CD14-positive monocyte (primary cell): ENCODE results near the gene ABCC4. TPM values are rescaled to one million over a fixed set of nuclear protein-coding genes. Genes with fewer than 3 reads are reported as not detected.

ENCODE experiments used
- DNase-seq, 3 donors: peaks; one replicate each; pipeline ENCODE4 v3.0.0-alpha.2; 2011 to 2022
- H2AFZ ChIP-seq: 2 replicates; pipeline ENCODE4 v1.6.0; 2012; ENCODE audit warnings: mild to moderate bottlenecking, low read depth, low read length, inconsistent platforms; ENCODE audit not compliant: insufficient read depth, poor library complexity, severe bottlenecking
- H3K27ac ChIP-seq, 2 donors: 1 replicate in 1 of 2; 2 replicates in 1 of 2; pipeline ENCODE4 v1.5.1; 2012 to 2013; ENCODE audit warnings: low read length in 2 of 2, control low read depth in 1 of 2, inconsistent platforms in 1 of 2, low read depth in 1 of 2, mild to moderate bottlenecking in 1 of 2
- H3K27me3 ChIP-seq, 2 donors: one replicate each; pipeline versions ENCODE4 v1.6.0 to v1.6.1; 2011 to 2013; ENCODE audit warnings: low read length in 2 of 2; ENCODE audit not compliant: control insufficient read depth in 2 of 2, insufficient read depth in 2 of 2
- H3K36me3 ChIP-seq, 2 donors: replicated peaks in 1 of 2; 1 replicate in 1 of 2; 2 replicates in 1 of 2; pipeline versions ENCODE4 v1.5.1 to v1.6.1; 2012 to 2013; ENCODE audit warnings: low read length in 2 of 2, control low read depth in 1 of 2, inconsistent platforms in 1 of 2, mild to moderate bottlenecking in 1 of 2; ENCODE audit not compliant: insufficient read depth in 2 of 2, control insufficient read depth in 1 of 2
- H3K4me1 ChIP-seq, 2 donors: 1 replicate in 1 of 2; 2 replicates in 1 of 2; pipeline versions ENCODE4 v1.5.1 to v1.6.1; 2012 to 2013; ENCODE audit warnings: low read length in 2 of 2, control low read depth in 1 of 2, inconsistent platforms in 1 of 2, mild to moderate bottlenecking in 1 of 2, moderate library complexity in 1 of 2; ENCODE audit not compliant: insufficient read depth in 2 of 2, control insufficient read depth in 1 of 2
- H3K4me2 ChIP-seq: replicated peaks from 2 replicates; pipeline ENCODE3; 2012; ENCODE audit warnings: low read length, moderate library complexity, mild to moderate bottlenecking; ENCODE audit not compliant: poor library complexity, severe bottlenecking; ENCODE audit errors: extremely low read depth
- H3K4me3 ChIP-seq, 3 experiments: fragments of 200-600 bp in 1 of 3; sonication (generic) in 1 of 3; replicated peaks in 1 of 3; 1 replicate in 2 of 3; 2 replicates in 1 of 3; pipeline ENCODE4 v1.5.1; 2011 to 2013; ENCODE audit warnings: low read length in 3 of 3, mild to moderate bottlenecking in 3 of 3, control low read depth in 2 of 3, low read depth in 2 of 3, inconsistent platforms in 1 of 3, moderate library complexity in 1 of 3
- H3K79me2 ChIP-seq: 2 replicates; pipeline ENCODE4 v1.6.0; 2012; ENCODE audit warnings: mild to moderate bottlenecking, control low read depth, inconsistent platforms, low read length, moderate library complexity; ENCODE audit not compliant: insufficient read depth
- H3K9ac ChIP-seq: 2 replicates; pipeline ENCODE4 v1.6.0; 2017; ENCODE audit warnings: low read length, mild to moderate bottlenecking; ENCODE audit not compliant: insufficient read depth, poor library complexity, severe bottlenecking
- H3K9me3 ChIP-seq, 2 donors: replicated peaks in 1 of 2; 1 replicate in 1 of 2; 2 replicates in 1 of 2; pipeline versions ENCODE4 v1.5.1 to v1.6.1; 2012 to 2013; ENCODE audit warnings: low read length in 2 of 2, control low read depth in 1 of 2; ENCODE audit not compliant: control insufficient read depth in 1 of 2, insufficient read depth in 1 of 2
- H4K20me1 ChIP-seq: 2 replicates; pipeline ENCODE4 v1.6.0; 2012; ENCODE audit warnings: mild to moderate bottlenecking, low read length, control low read depth, moderate library complexity; ENCODE audit not compliant: insufficient read depth
- H3K27ac Mint-ChIP-seq, 7 donors: one replicate each; pipeline ENCODE4 v1.8.0; 2020; ENCODE audit warnings: mild to moderate bottlenecking in 7 of 7, mixed read lengths in 7 of 7, moderate library complexity in 6 of 7, inconsistent platforms in 2 of 7
- H3K27me3 Mint-ChIP-seq, 3 donors: one replicate each; pipeline ENCODE4 v1.8.0; 2021 to 2022; ENCODE audit warnings: low read depth in 3 of 3, mild to moderate bottlenecking in 3 of 3, mixed read lengths in 3 of 3, moderate library complexity in 3 of 3, inconsistent platforms in 1 of 3
- H3K36me3 Mint-ChIP-seq, 2 donors: one replicate each; pipeline ENCODE4 v1.8.0; 2020; ENCODE audit warnings: mixed read lengths in 2 of 2, inconsistent platforms in 1 of 2, mild to moderate bottlenecking in 1 of 2
- H3K4me1 Mint-ChIP-seq: one replicate; pipeline ENCODE4 v1.8.0; 2020; ENCODE audit warnings: mild to moderate bottlenecking, mixed read lengths
- H3K4me3 Mint-ChIP-seq, 2 donors: one replicate each; pipeline ENCODE4 v1.8.0; 2020; ENCODE audit warnings: mild to moderate bottlenecking in 2 of 2, mixed read lengths in 2 of 2, moderate library complexity in 1 of 2
- H3K9me3 Mint-ChIP-seq, 7 donors: one replicate each; pipeline ENCODE4 v1.8.0; 2020 to 2022; ENCODE audit warnings: mixed read lengths in 7 of 7, mild to moderate bottlenecking in 6 of 7, moderate library complexity in 6 of 7, inconsistent platforms in 2 of 7
- WGBS: methylation state at CpG from one replicate; pipeline ENCODE4 v1.1.5; 2013; ENCODE audit warnings: missing lambda C conversion rate; ENCODE audit not compliant: insufficient coverage; 5-methylcytosine and 5-hydroxymethylcytosine counted together
- intact Hi-C, 2 donors: fragments of 100-400 bp; cut with micrococcal nuclease; formaldehyde crosslinking; loops; one replicate each; pipeline versions ENCODE4 v1.15.0 to v1.15.1; 2023
- polyA plus RNA-seq, 3 donors: library from polyadenylated mRNA; depleted of rRNA in 1 of 3; unstranded in 2 of 3; stranded (reverse) in 1 of 3; fragments of 300-500 nt in 2 of 3; fragments of >200 nt in 1 of 3; fragmentation: Illumina TruSeq in 2 of 3; gene quantifications; 1 replicate in 2 of 3; 2 replicates in 1 of 3; pipeline ENCODE4 v1.2.3, GENCODE V29; 2012 to 2021
- TF ChIP-seq, protein P1 (sequence below): fragments of 200-600 bp; IDR thresholded peaks from one replicate; pipeline ENCODE4 v1.8.0; 2022; ENCODE audit warnings: antibody characterized with exemption, mild to moderate bottlenecking

The ABCC4 gene
- polyA plus RNA-seq, 3 donors = 0.96 to 2.5 (median 1.7) TPM

DNA sequence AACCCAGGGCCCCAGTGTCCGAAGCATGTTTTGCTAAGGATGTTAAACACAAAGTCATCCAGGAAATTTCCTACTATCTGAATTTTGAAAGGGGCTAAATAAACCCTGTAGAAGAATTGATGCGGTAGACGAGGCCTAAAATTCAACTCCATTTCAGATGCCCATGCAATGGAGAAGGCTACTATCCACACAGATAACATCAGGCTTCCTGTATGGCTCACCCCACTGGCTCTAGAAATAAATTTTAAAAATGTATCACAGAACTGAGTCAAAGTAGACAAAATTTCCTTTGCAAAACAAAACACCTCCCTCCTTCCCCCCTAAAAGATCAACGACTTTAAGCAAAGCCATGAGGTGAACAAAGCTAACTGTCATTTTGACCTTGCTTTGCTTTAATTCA lies 188.4 kb downstream of the ABCC4 start:
- no peak for DNase-seq
- no peaks in the 10 kb centered on the region for H3K27me3 ChIP-seq
- H3K36me3 ChIP-seq = no peaks in the 10 kb centered on the region
- no peak overlapping the region for H3K4me3 Mint-ChIP-seq
- H3K4me1 ChIP-seq = no peaks in the 10 kb centered on the region
- intact Hi-C loops = no loop called here
- WGBS = 90% methylated on average over 1 of the region's 4 CpGs
- H3K27me3 Mint-ChIP-seq = peaks cover 0 to 1% (median 0%) of the 10 kb centered on the region in 3 donors
- no peak overlapping the region for H3K4me3 ChIP-seq
- peaks cover 2 to 11% (median 7%) of the 10 kb centered on the region in 7 donors for H3K9me3 Mint-ChIP-seq
- H3K27ac ChIP-seq = no peak overlapping the region
- H3K4me2 ChIP-seq = no peak overlapping the region
- peak overlapping the region in 1 of 7 donors; percentile 37 for H3K27ac Mint-ChIP-seq
- H3K36me3 Mint-ChIP-seq = peaks cover 7 to 8% of the 10 kb centered on the region in 2 donors
- no peaks in the 10 kb centered on the region for H4K20me1 ChIP-seq
- TF ChIP-seq, protein P1, sequence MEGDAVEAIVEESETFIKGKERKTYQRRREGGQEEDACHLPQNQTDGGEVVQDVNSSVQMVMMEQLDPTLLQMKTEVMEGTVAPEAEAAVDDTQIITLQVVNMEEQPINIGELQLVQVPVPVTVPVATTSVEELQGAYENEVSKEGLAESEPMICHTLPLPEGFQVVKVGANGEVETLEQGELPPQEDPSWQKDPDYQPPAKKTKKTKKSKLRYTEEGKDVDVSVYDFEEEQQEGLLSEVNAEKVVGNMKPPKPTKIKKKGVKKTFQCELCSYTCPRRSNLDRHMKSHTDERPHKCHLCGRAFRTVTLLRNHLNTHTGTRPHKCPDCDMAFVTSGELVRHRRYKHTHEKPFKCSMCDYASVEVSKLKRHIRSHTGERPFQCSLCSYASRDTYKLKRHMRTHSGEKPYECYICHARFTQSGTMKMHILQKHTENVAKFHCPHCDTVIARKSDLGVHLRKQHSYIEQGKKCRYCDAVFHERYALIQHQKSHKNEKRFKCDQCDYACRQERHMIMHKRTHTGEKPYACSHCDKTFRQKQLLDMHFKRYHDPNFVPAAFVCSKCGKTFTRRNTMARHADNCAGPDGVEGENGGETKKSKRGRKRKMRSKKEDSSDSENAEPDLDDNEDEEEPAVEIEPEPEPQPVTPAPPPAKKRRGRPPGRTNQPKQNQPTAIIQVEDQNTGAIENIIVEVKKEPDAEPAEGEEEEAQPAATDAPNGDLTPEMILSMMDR = no peak
- no peak overlapping the region for H3K9ac ChIP-seq
- no peaks in the 10 kb centered on the region for H3K4me1 Mint-ChIP-seq
- no peaks in the 10 kb centered on the region for H3K79me2 ChIP-seq
- H3K9me3 ChIP-seq = peaks cover 5 to 6% of the 10 kb centered on the region in 2 donors
- H2AFZ ChIP-seq = no peak overlapping the region

DNA sequence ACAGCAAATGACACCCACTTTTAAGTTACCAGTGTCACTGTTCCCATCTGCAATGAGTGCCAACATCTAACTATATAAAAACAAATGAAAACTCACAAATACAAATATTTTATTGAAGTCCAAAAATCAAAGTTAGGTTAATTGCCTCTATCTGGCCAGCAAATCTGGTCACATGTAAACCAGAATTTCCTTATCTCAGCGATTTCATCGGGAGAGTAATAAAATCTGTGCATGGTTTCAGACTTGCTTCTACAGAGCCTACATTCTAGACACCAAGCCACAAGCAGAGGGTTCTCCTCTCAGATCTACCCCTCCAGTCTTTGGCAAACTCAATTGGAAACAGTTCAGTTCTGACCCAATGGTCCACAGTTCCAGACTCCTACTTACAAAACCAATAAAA lies 189.6 kb downstream of the ABCC4 start:
- no peak overlapping the region for H2AFZ ChIP-seq
- no peaks in the 10 kb centered on the region for H4K20me1 ChIP-seq
- no peaks in the 10 kb centered on the region for H3K4me1 ChIP-seq
- H3K79me2 ChIP-seq = no peaks in the 10 kb centered on the region
- Mint-ChIP-seq H3K4me1 (no peaks in the 10 kb centered on the region), H3K9me3 (peaks cover 7 to 13% (median 8%) of the 10 kb centered on the region in 7 donors), H3K36me3 (peaks cover 7 to 9% of the 10 kb centered on the region in 2 donors), H3K27me3 (peaks cover 0 to 1% (median 0%) of the 10 kb centered on the region in 3 donors), H3K27ac (no peak overlapping the region), H3K4me3 (no peak overlapping the region)
- H3K36me3 ChIP-seq = no peaks in the 10 kb centered on the region
- no peaks in the 10 kb centered on the region for H3K27me3 ChIP-seq
- no peak for DNase-seq
- WGBS = 48% methylated on average over 2 of the region's 2 CpGs
- H3K4me3 ChIP-seq = no peak overlapping the region
- no peak overlapping the region for H3K9ac ChIP-seq
- peaks cover 5 to 6% of the 10 kb centered on the region in 2 donors for H3K9me3 ChIP-seq
- H3K27ac ChIP-seq = no peak overlapping the region
- no peak overlapping the region for H3K4me2 ChIP-seq
- intact Hi-C loops = no loop called here
- TF ChIP-seq, protein P1 = no peak
